H1 (cell line): ENCODE data around the gene CIAO3. TPM values are rescaled to one million over a fixed set of nuclear protein-coding genes. Genes with fewer than 3 reads are reported as not detected.

Source experiments
- CTCF ChIA-PET: fragments of 300-600 bp; sonication (Branson Sonifier 250); formaldehyde crosslinking; loops from one replicate; lab custom pipeline; 2021; ENCODE audit not compliant: partially characterized antibody; lab: Charles Lee
- POLR2A ChIA-PET: fragments of 300-600 bp; sonication (Branson Sonifier 250); formaldehyde crosslinking; loops from one replicate; lab custom pipeline; 2021; ENCODE audit warnings: inconsistent platforms; ENCODE audit not compliant: partially characterized antibody; lab: Charles Lee
- DNase-seq, 2 experiments: peaks; one replicate each; pipeline versions ENCODE4 v3.0.0 to v3.0.0-alpha.2; 2010 to 2022; ENCODE audit warnings: low spot score in 2 of 2, low read depth in 1 of 2, mixed read lengths in 1 of 2
- FAIRE-seq: peaks from 2 replicates; lab custom pipeline; 2011; peaks lifted over from hg19 to GRCh38; lab: Jason Lieb, UNC
- H2AFZ ChIP-seq: 2 replicates; pipeline ENCODE4 v1.8.1; 2012; ENCODE audit warnings: low read length, inconsistent platforms
- H2AK5ac ChIP-seq: 2 replicates; pipeline ENCODE4 v1.6.1; 2013; ENCODE audit warnings: low read depth, low read length
- H2BK120ac ChIP-seq: replicated peaks from 2 replicates; pipeline ENCODE3; 2013; ENCODE audit warnings: low read depth, low read length, inconsistent platforms
- H2BK12ac ChIP-seq: 2 replicates; pipeline ENCODE4 v1.6.1; 2013; ENCODE audit warnings: low read depth, low read length
- H2BK15ac ChIP-seq: 2 replicates; pipeline ENCODE4 v1.6.1; 2013; ENCODE audit warnings: low read length
- H2BK20ac ChIP-seq: 2 replicates; pipeline ENCODE4 v1.6.1; 2013; ENCODE audit warnings: low read length
- H2BK5ac ChIP-seq: 2 replicates; pipeline ENCODE4 v1.6.1; 2013; ENCODE audit warnings: low read depth, low read length
- H3K14ac ChIP-seq: 2 replicates; pipeline ENCODE4 v1.6.1; 2013; ENCODE audit warnings: inconsistent platforms; ENCODE audit not compliant: insufficient read length
- H3K18ac ChIP-seq: 2 replicates; pipeline ENCODE4 v1.6.1; 2013; ENCODE audit warnings: low read length; ENCODE audit errors: extremely low read depth
- H3K23ac ChIP-seq: 2 replicates; pipeline ENCODE4 v1.6.1; 2013; ENCODE audit warnings: inconsistent platforms; ENCODE audit not compliant: insufficient read length
- H3K23me2 ChIP-seq: 2 replicates; pipeline ENCODE4 v1.6.1; 2013; ENCODE audit warnings: low read depth, low read length
- H3K27ac ChIP-seq: 2 replicates; pipeline ENCODE4 v1.6.1; 2011; ENCODE audit warnings: low read depth, low read length, inconsistent platforms
- H3K27me3 ChIP-seq, 4 experiments: replicated peaks in 1 of 4; 1 replicate in 1 of 4; 2 replicates in 3 of 4; pipeline versions ENCODE4 v1.6.1 to v1.8.1; 2011 to 2013; ENCODE audit warnings: low read length in 3 of 4, mild to moderate bottlenecking in 3 of 4, inconsistent platforms in 2 of 4, mixed read lengths in 2 of 4, moderate library complexity in 1 of 4; ENCODE audit not compliant: control insufficient read depth in 3 of 4, insufficient read depth in 3 of 4; ENCODE audit errors: extremely low read depth in 1 of 4
- H3K36me3 ChIP-seq, 4 experiments: 2 replicates each; pipeline versions ENCODE4 v1.6.1 to v1.8.1; 2011 to 2013; ENCODE audit warnings: mild to moderate bottlenecking in 4 of 4, low read length in 3 of 4, moderate library complexity in 2 of 4, control low read depth in 1 of 4, inconsistent platforms in 1 of 4; ENCODE audit not compliant: insufficient read depth in 4 of 4, control insufficient read depth in 2 of 4
- H3K4ac ChIP-seq: replicated peaks from 2 replicates; pipeline ENCODE3; 2013; ENCODE audit warnings: low read length, low read depth, mixed read lengths, inconsistent platforms; ENCODE audit not compliant: insufficient read length
- H3K4me1 ChIP-seq, 4 experiments: replicated peaks in 1 of 4; 1 replicate in 1 of 4; 2 replicates in 3 of 4; pipeline versions ENCODE4 v1.6.1 to v1.8.1; 2011 to 2013; ENCODE audit warnings: low read length in 3 of 4, inconsistent platforms in 2 of 4, mixed read lengths in 1 of 4; ENCODE audit not compliant: insufficient read depth in 4 of 4, control insufficient read depth in 3 of 4
- H3K4me2 ChIP-seq, 2 experiments: 2 replicates each; pipeline versions ENCODE4 v1.6.1 to v1.8.1; 2011 to 2013; ENCODE audit warnings: low read depth in 2 of 2, low read length in 2 of 2, control low read depth in 1 of 2, inconsistent platforms in 1 of 2, mild to moderate bottlenecking in 1 of 2; ENCODE audit not compliant: insufficient read depth in 1 of 2
- H3K4me3 ChIP-seq, 4 experiments: fragments of 200-600, 300-600 bp in 1 of 4; sonication (generic), shearing (Covaris generic), sonication (Bioruptor Twin) in 1 of 4; 2 replicates each; pipeline versions ENCODE4 v1.5.1 to v1.8.1; 2011 to 2016; ENCODE audit warnings: low read length in 4 of 4, low read depth in 3 of 4, control low read depth in 2 of 4, inconsistent platforms in 2 of 4, mild to moderate bottlenecking in 2 of 4, mixed read lengths in 1 of 4, moderate library complexity in 1 of 4; ENCODE audit not compliant: insufficient read depth in 2 of 4; ENCODE audit errors: extremely low read depth in 1 of 4
- H3K56ac ChIP-seq: replicated peaks from 2 replicates; pipeline ENCODE3; 2013; ENCODE audit warnings: low read depth, mild to moderate bottlenecking, mixed read lengths, low read length, inconsistent platforms; ENCODE audit not compliant: insufficient read length
- H3K79me1 ChIP-seq: 2 replicates; pipeline ENCODE4 v1.6.1; 2013; ENCODE audit warnings: low read depth, low read length, control low read depth
- H3K79me2 ChIP-seq, 2 experiments: 2 replicates each; pipeline versions ENCODE4 v1.6.1 to v1.8.1; 2012 to 2013; ENCODE audit warnings: low read length in 2 of 2, mild to moderate bottlenecking in 2 of 2, inconsistent platforms in 1 of 2; ENCODE audit not compliant: insufficient read depth in 2 of 2, control insufficient read depth in 1 of 2
- H3K9ac ChIP-seq, 4 experiments: replicated peaks in 1 of 4; 1 replicate in 1 of 4; 2 replicates in 3 of 4; pipeline versions ENCODE4 v1.6.1 to v1.8.1; 2011 to 2013; ENCODE audit warnings: low read depth in 3 of 4, low read length in 3 of 4, control low read depth in 2 of 4, mild to moderate bottlenecking in 2 of 4, moderate library complexity in 2 of 4, inconsistent platforms in 1 of 4; ENCODE audit errors: extremely low read depth in 1 of 4
- H3K9me3 ChIP-seq, 2 experiments: 2 replicates each; pipeline versions ENCODE4 v1.6.1 to v1.8.1; 2012 to 2013; ENCODE audit warnings: mild to moderate bottlenecking in 2 of 2, moderate library complexity in 2 of 2, control low read depth in 1 of 2, inconsistent platforms in 1 of 2, low read depth in 1 of 2, low read length in 1 of 2, mixed read lengths in 1 of 2; ENCODE audit not compliant: insufficient read depth in 2 of 2
- H4K20me1 ChIP-seq, 2 experiments: replicated peaks in 1 of 2; 2 replicates each; pipeline versions ENCODE3 to v1.8.1; 2011 to 2013; ENCODE audit warnings: inconsistent platforms in 2 of 2, low read length in 2 of 2, mild to moderate bottlenecking in 1 of 2; ENCODE audit not compliant: insufficient read depth in 2 of 2, control insufficient read depth in 1 of 2
- H4K5ac ChIP-seq: 2 replicates; pipeline ENCODE4 v1.6.1; 2013; ENCODE audit warnings: low read length, low read depth, mixed read lengths, inconsistent platforms; ENCODE audit not compliant: insufficient read length
- H4K8ac ChIP-seq: 2 replicates; pipeline ENCODE4 v1.8.0; 2013; ENCODE audit warnings: mild to moderate bottlenecking, moderate library complexity, low read length, inconsistent platforms; ENCODE audit not compliant: insufficient read depth; ENCODE audit errors: extremely low read depth
- H4K91ac ChIP-seq: replicated peaks from 2 replicates; pipeline ENCODE3; 2013; ENCODE audit warnings: low read length, mixed read lengths, inconsistent platforms; ENCODE audit not compliant: insufficient read length
- CBX5 ChIP-seq: fragments of 300-800, 300-1000 bp; sonication (generic); IDR thresholded peaks from 2 replicates; pipeline ENCODE4 v1.7.1; 2016; ENCODE audit warnings: antibody characterized with exemption, low read length, low read depth
- CHD1 ChIP-seq: IDR thresholded peaks from 2 replicates; pipeline ENCODE4 v1.6.1; 2012; ENCODE audit warnings: low read depth, low read length, improper control_type of control experiment
- NANOG ChIP-seq: IDR thresholded peaks from 2 replicates; pipeline ENCODE4 v1.6.1; 2011; ENCODE audit warnings: low read length, low read depth, mild to moderate bottlenecking, inconsistent platforms; ENCODE audit not compliant: insufficient read depth, poor library complexity, severe bottlenecking
- RNF2 ChIP-seq: fragments of 200-900, 300-1000 bp; sonication (generic); IDR thresholded peaks from 2 replicates; pipeline ENCODE4 v1.7.1; 2016; ENCODE audit warnings: borderline replicate concordance, low read depth, mild to moderate bottlenecking, antibody characterized with exemption, low read length; ENCODE audit not compliant: poor library complexity, severe bottlenecking; ENCODE audit errors: missing control alignments
- WGBS, 2 experiments: shearing (Covaris generic) in 1 of 2; methylation state at CpG; one replicate each; pipeline versions ENCODE4 v1.1.6 to v1.1.7; 2013 to 2015; ENCODE audit warnings: low lambda C conversion rate in 2 of 2, mixed read lengths in 2 of 2, inconsistent platforms in 1 of 2, low coverage in 1 of 2, missing lambda C conversion rate in 1 of 2; ENCODE audit not compliant: insufficient replicate concordance in 2 of 2, insufficient coverage in 1 of 2, insufficient read length in 1 of 2; ENCODE audit errors: extremely low coverage in 1 of 2, missing lambda C conversion rate in 1 of 2; 5-methylcytosine and 5-hydroxymethylcytosine counted together
- polyA plus RNA-seq, 7 experiments: library from polyadenylated mRNA; depleted of rRNA in 3 of 7; stranded (reverse) in 5 of 7; unstranded in 2 of 7; fragments of >200 nt in 5 of 7; fragments of 200-250 nt in 2 of 7; gene quantifications; 1 replicate in 5 of 7; 2 replicates in 1 of 7; 4 replicates in 1 of 7; pipeline versions ENCODE4 v1.2.1 to v1.2.3, GENCODE V29; 2011 to 2013; ENCODE audit warnings: missing spikeins in 2 of 7, mixed read lengths in 2 of 7
- total RNA-seq: library from RNA; stranded (reverse); fragmentation: NEBNext Ultra II Directional; extraction: Animal tissue kit (Norgen Biotek cat#: 25700); gene quantifications from 2 replicates; pipeline ENCODE4 v1.2.1, GENCODE V29; 2021

Gene CIAO3
- total and polyA plus RNA-seq, 2 of the 8 experiments (the other 6 are each of a cell fraction or from before 2014, with no cell fraction given), result 20.0 to 20.4 TPM

DNA sequence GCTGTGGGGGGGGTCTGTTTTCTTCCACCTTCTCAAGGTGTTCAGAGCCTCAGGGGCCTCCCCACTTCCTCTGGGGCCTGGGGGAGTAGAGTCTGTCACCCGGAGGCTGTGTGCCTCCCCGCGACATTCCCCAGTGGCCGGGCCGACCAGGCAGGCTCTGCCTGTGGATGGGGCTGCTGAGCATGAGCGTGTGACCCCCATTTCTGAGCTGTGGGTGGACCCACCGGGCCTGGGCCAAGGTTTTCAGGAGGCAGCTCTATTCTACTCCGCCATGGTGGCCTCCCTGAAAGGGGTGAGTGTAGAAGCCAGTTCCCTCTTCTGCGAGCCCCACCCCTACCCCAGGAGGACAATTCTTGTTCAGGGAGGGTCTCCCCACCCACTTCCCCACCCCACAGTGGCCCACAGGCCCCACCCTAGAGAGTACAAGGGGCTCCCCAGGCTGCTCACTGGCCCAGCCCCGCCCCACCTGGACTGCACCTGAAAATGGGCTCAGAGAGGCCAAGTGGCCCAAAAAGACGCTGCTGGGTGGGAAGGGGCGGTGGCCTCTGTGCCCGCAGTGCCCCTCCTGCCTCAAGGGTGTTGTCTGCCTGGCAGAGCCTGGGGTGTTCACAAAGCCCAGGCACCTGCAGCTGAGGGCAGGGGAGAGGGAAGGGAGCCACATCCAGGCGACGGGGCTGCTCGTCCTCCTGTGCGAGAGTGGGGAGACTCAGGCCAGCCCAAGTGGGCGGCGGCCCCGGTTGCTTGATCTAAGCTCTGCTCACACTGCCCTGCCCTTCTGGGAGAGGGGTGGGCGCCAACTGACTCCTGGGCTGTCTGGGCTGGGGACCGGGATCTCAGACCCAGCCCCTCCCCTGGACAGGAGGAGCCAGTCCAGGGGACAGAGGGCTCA is 21.1 kb upstream of the CIAO3 start:
- H3K79me1 ChIP-seq, result no peaks in the 10 kb centered on the region
- H3K4me2 ChIP-seq, result no peak overlapping the region
- no peak overlapping the region for H2AFZ ChIP-seq
- no peak overlapping the region for H3K56ac ChIP-seq
- H3K18ac ChIP-seq, result no peak overlapping the region; the same call in 1 of the 2 replicates
- no peak overlapping the region for H2BK5ac ChIP-seq
- WGBS, 2 experiments, result 81% methylated on average over 15 of the region's 22 CpGs; no CpG with 5 or more reads in 1 of the 2 experiments
- no peak overlapping the region for H3K4me3 ChIP-seq
- no peak overlapping the region for H3K23ac ChIP-seq
- H4K5ac ChIP-seq, result no peak overlapping the region
- no peaks in the 10 kb centered on the region for H3K23me2 ChIP-seq
- H3K36me3 ChIP-seq, result no peaks in the 10 kb centered on the region
- H3K27me3 ChIP-seq, result no peaks in the 10 kb centered on the region
- no peak overlapping the region for H2BK20ac ChIP-seq
- ChIA-PET POLR2A (interaction anchor here (0.8 to 2.9 kb wide), 8 partner anchors 9 to 55 kb away, joined by 3 to 9 read pairs (median 6); partner anchors contain the start of genes ANTKMT and CIAO3), CTCF (interaction anchor here (0.7 to 5.0 kb wide), 16 partner anchors 8 to 182 kb away, joined by 3 to 38 read pairs (median 5); partner anchors contain the start of gene CIAO3)
- H2BK120ac ChIP-seq, result no peak overlapping the region
- H2AK5ac ChIP-seq, result no peak overlapping the region
- no peaks in the 10 kb centered on the region for H3K9me3 ChIP-seq
- no peak overlapping the region for H2BK15ac ChIP-seq
- no peaks in the 10 kb centered on the region for H3K79me2 ChIP-seq
- DNase-seq, result no peak
- H4K20me1 ChIP-seq, result no peaks in the 10 kb centered on the region
- H4K8ac ChIP-seq, result no peak overlapping the region
- peak overlapping the region; percentile 75; the same call in 1 of the 2 replicates for H2BK12ac ChIP-seq
- no peak overlapping the region for H3K9ac ChIP-seq
- H3K4ac ChIP-seq, result no peak overlapping the region
- no peak for FAIRE-seq
- TF ChIP-seq CHD1 (no peak), NANOG (no peak), RNF2 (no peak), CBX5 (no peak)
- TF ChIP-seq, all 59 proteins: peak for 0
- Histone ChIP-seq H4K91ac (no peak overlapping the region), H3K14ac (no peak overlapping the region), H3K4me1 (peaks cover 0 to 2% (median 0%) of the 10 kb centered on the region in 4 experiments; a peak in 1 of 7 replicates), H3K27ac (no peak overlapping the region)
